Thyroid gland (tissue), 4 donors: ENCODE results near the gene OR6C65. TPM values are rescaled to one million over a fixed set of nuclear protein-coding genes. Genes with fewer than 3 reads are reported as not detected.
"Not testable (repeated sequence)": the region's sequence is repeated elsewhere in the genome, so short reads cannot be mapped to it uniquely, and the experiment has no call there.

Experiments
- DNase-seq, 2 donors: peaks; one replicate each; pipeline ENCODE4 v3.0.0-alpha.2; 2019
- H3K27ac ChIP-seq, 3 donors: fragments of 200-600 bp; sonication (generic); 1 replicate in 2 of 3; 2 replicates in 1 of 3; pipeline ENCODE4 v1.5.1; 2016 to 2019; ENCODE audit warnings: mild to moderate bottlenecking in 1 of 3, moderate library complexity in 1 of 3
- H3K27me3 ChIP-seq: fragments of 200-600 bp; sonication (generic); one replicate; pipeline ENCODE4 v1.5.1; 2019
- H3K36me3 ChIP-seq, 2 donors: fragments of 200-600 bp; sonication (generic); one replicate each; pipeline ENCODE4 v1.5.1; 2016 to 2019
- H3K4me1 ChIP-seq, 2 donors: fragments of 200-600 bp; sonication (generic); one replicate each; pipeline ENCODE4 v1.5.1; 2017 to 2019
- H3K4me3 ChIP-seq, 3 donors: fragments of 200-600 bp; sonication (generic); replicated peaks in 1 of 3; 1 replicate in 2 of 3; 2 replicates in 1 of 3; pipeline ENCODE4 v1.5.1; 2016; ENCODE audit warnings: mild to moderate bottlenecking in 1 of 3
- H3K9me3 ChIP-seq: fragments of 200-600 bp; sonication (generic); one replicate; pipeline ENCODE4 v1.5.1; 2017
- POLR2A ChIP-seq, 2 donors: fragments of 450-650 bp; IDR thresholded peaks; one replicate each; pipeline ENCODE4 v1.6.1; 2017; ENCODE audit warnings: antibody characterized with exemption in 2 of 2, mild to moderate bottlenecking in 2 of 2, moderate library complexity in 1 of 2
- WGBS, 2 donors: methylation state at CpG; one replicate each; pipeline ENCODE4 v1.1.5; 2017; 5-methylcytosine and 5-hydroxymethylcytosine counted together
- intact Hi-C: fragments of 100-400 bp; cut with DNase I; formaldehyde crosslinking; loops from one replicate; pipeline ENCODE4 v1.15.1; 2023
- total RNA-seq, 4 donors: library from RNA; depleted of rRNA; stranded (reverse); fragments of >200 nt; gene quantifications; one replicate each; pipeline ENCODE4 v1.2.3, GENCODE V29; 2016
- TF ChIP-seq, protein P1 (sequence below), 6 experiments: fragments of 200-600 bp in 3 of 6; fragments of 450-650 bp in 3 of 6; sonication (generic) in 3 of 6; IDR thresholded peaks; one replicate each; pipeline ENCODE4 v1.5.1; 2016 to 2019; ENCODE audit warnings: antibody characterized with exemption in 6 of 6, mild to moderate bottlenecking in 2 of 6, inconsistent platforms in 1 of 6, moderate library complexity in 1 of 6

Gene OR6C65
- total RNA-seq, 4 donors from 2014 or later: not detected

DNA sequence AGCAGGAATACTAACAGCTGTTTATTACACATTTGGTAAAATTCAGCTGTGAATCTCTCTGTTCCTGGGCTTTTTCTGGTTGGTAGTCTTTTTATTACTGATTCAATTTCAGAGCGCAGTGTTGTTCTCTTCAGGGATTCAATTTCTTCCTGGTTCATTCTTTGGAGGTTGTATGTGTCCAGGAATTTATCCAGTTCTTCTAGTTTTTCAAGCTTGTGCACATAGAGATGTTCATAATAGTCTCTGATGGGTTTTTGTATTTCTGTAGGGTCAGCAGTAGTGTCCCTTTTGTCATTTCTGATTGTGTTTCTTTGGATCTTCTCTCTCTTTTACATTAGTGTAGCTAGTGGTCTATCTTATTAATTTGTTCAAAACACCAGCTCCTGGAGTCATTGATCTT is 16.6 kb downstream of the OR6C65 start:
- no peaks in the 10 kb centered on the region for H3K9me3 ChIP-seq
- H3K36me3 ChIP-seq: no peaks in the 10 kb centered on the region
- DNase-seq: no peak
- H3K27me3 ChIP-seq: no peaks in the 10 kb centered on the region
- H3K4me1 ChIP-seq: no peaks in the 10 kb centered on the region
- TF ChIP-seq, protein P1, sequence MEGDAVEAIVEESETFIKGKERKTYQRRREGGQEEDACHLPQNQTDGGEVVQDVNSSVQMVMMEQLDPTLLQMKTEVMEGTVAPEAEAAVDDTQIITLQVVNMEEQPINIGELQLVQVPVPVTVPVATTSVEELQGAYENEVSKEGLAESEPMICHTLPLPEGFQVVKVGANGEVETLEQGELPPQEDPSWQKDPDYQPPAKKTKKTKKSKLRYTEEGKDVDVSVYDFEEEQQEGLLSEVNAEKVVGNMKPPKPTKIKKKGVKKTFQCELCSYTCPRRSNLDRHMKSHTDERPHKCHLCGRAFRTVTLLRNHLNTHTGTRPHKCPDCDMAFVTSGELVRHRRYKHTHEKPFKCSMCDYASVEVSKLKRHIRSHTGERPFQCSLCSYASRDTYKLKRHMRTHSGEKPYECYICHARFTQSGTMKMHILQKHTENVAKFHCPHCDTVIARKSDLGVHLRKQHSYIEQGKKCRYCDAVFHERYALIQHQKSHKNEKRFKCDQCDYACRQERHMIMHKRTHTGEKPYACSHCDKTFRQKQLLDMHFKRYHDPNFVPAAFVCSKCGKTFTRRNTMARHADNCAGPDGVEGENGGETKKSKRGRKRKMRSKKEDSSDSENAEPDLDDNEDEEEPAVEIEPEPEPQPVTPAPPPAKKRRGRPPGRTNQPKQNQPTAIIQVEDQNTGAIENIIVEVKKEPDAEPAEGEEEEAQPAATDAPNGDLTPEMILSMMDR (IDR thresholded peaks at IDR 0.05): no peak
- no peak for TF ChIP-seq POLR2A (IDR thresholded peaks at IDR 0.05)
- WGBS, 2 donors: 89 to 95% methylated on average over 1 of the region's 1 CpG
- no peak overlapping the region for H3K27ac ChIP-seq
- intact Hi-C loops: no loop called here
- no peak overlapping the region for H3K4me3 ChIP-seq

DNA sequence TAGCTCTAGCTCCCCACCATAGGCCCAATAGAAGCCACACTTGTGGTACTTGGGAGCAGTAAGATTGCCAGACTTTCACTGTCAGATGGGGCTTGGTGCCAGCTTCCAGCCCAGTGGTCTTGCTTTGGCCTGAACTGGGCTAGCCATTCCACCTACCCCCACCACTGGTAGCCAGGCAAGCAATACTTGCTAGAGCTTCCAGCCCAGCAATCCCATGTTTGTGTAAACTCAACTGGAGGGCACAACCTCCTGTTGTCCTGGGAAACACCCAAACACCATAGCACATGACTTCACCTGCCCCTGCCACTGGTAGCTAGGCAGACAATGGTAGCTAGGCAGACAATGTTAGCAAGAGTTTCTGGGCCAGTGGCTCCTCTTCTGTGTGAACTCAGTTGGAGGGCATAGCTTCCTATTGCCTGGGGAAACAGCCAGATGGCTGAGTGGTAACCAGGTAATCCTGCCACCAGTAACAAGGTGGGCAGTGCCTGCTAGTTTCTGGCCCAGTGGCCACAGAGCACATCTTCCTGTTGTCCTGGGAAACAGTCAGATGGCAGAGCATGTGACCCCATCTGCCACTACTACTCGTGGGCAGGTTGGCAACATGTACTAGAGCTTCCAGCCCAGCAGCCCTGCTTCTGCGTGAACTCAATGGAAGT is 20.1 kb downstream of the OR6C65 start:
- intact Hi-C loops: no loop called here
- TF ChIP-seq POLR2A (IDR thresholded peaks at IDR 0.05): no peak
- TF ChIP-seq, protein P1 (IDR thresholded peaks at IDR 0.05): no peak
- no peak overlapping the region for H3K4me3 ChIP-seq

DNA sequence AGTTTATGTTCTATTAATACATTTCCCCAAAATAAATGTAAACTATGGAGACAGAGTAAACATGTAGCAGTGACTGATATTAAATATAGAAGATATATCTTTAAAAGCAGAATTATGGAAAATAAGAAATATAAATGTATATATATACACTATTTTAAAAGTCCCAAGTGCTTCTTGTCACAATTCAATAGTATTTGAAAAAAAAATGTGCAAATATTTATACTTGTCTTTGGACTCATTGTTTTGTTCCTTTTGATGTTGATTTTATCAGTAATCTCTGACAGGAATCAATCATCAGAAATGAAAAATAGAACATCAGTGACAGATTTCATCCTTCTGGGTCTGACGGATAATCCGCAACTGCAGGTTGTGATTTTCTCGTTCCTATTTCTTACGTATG is 25.6 kb downstream of the OR6C65 start, which contains the start of gene OR6C76:
Gene OR6C76 (plus strand): TSS at position 301 of the 400 bp plus-strand sequence. CDS start 0 bp downstream, at position 301.
- no peaks in the 10 kb centered on the region for H3K36me3 ChIP-seq
- no peaks in the 10 kb centered on the region for H3K27me3 ChIP-seq
- no peaks in the 10 kb centered on the region for H3K4me1 ChIP-seq
- no peak for DNase-seq
- TF ChIP-seq POLR2A (IDR thresholded peaks at IDR 0.05): no peak
- TF ChIP-seq, protein P1 (IDR thresholded peaks at IDR 0.05): no peak
- intact Hi-C loops: no loop called here
- no peak within 1 kb of the TSS for H3K4me3 ChIP-seq
- H3K9me3 ChIP-seq: no peaks in the 10 kb centered on the region
- 91 to 93% methylated on average over 4 of the region's 4 CpGs for WGBS, 2 donors
- H3K27ac ChIP-seq: no peak within 1 kb of the TSS

More for the DNA sequence above, 20.1 kb downstream of the OR6C65 start:
- no peaks in the 10 kb centered on the region for H3K27me3 ChIP-seq
- no peaks in the 10 kb centered on the region for H3K36me3 ChIP-seq
- no peak overlapping the region for H3K27ac ChIP-seq
- DNase-seq: no peak
- no peaks in the 10 kb centered on the region for H3K4me1 ChIP-seq
- WGBS, 2 donors: 78% methylated on average over 2 of the region's 2 CpGs
- H3K9me3 ChIP-seq: no peaks in the 10 kb centered on the region

DNA sequence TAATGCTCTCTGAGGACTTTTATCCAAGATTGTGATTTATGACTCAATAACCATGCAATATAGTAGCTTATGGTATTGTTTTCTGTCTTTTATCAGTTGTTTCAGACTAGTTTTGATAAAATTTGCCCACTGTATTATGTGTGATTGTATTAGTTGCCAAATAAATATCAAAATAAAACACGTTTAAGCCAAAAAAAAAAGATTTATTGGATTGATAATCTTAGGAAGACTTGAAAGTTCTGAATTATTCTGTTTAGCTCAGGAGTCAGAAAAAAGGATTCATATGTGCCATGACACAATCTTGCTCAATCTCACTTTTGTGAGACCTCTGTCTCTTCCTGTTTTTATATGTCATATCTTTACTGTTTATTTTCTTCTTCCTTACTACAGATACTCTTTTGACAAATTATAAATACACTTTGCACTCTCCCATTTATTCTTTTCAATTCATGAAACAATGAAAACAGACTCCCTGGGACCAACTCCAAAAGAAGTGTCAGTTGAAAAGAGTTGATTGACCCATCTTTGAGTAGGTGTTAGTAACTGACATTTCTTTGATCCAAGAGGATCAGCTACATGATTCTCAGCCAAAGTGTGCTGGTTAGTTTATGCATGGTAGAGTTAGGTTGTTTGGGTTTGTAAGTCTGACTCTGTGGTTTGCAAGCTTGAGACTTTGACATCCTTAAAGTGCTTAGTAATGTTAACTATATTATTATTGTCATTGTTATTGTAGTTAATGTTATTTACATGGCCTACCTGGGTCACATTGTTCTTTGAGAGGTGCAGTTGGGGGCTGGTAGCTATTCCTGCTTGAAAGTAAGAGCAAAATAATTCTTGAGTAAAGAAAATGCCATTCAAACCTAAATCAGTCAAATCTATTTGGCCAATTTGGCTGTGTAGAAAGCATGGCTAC is 28.3 kb downstream of the OR6C65 start:
- Histone ChIP-seq H3K36me3 (no peaks in the 10 kb centered on the region), H3K4me3 (no peak overlapping the region), H3K27me3 (no peaks in the 10 kb centered on the region), H3K9me3 (no peaks in the 10 kb centered on the region), H3K27ac (no peak overlapping the region), H3K4me1 (no peaks in the 10 kb centered on the region)
- no peak for DNase-seq
- WGBS, 2 donors: 43 to 46% methylated on average over 1 of the region's 1 CpG
- intact Hi-C loops: no loop called here
- TF ChIP-seq, protein P1 (IDR thresholded peaks at IDR 0.05): no peak

DNA sequence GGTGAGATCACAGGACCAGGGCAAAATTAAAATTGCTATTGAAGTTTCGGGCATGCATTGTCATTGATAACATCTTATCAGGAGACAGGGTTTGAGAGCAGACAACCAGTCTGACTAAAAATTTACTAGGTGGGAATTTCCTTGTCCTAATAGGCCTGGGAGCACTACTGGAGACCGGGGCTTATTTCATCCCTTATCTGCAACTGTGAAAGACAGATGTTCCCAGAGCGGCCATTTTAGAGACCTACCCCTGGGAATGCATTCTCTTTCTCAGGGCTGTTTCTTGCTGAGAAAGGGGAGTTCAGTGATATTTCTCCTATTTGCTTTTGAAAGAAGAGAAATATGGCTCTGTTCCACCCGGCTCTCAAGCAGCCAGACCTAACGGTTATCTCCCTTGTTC is 40.9 kb downstream of the OR6C65 start:
- H3K9me3 ChIP-seq, DNase-seq, H3K4me1 ChIP-seq, H3K36me3 ChIP-seq, H3K27ac ChIP-seq, H3K27me3 ChIP-seq, H3K4me3 ChIP-seq, intact Hi-C loops: not testable (repeated sequence)
- WGBS, 2 donors: 78 to 86% methylated on average over 5 of the region's 5 CpGs
